Measurements from ENCODE around the gene CTDSP1. TPM values are rescaled to one million over a fixed set of nuclear protein-coding genes. Genes with fewer than 3 reads are reported as not detected.

CTDSP1 gene
- total RNA-seq, 1 donor from 2014 or later, result 41.8 TPM

DNA sequence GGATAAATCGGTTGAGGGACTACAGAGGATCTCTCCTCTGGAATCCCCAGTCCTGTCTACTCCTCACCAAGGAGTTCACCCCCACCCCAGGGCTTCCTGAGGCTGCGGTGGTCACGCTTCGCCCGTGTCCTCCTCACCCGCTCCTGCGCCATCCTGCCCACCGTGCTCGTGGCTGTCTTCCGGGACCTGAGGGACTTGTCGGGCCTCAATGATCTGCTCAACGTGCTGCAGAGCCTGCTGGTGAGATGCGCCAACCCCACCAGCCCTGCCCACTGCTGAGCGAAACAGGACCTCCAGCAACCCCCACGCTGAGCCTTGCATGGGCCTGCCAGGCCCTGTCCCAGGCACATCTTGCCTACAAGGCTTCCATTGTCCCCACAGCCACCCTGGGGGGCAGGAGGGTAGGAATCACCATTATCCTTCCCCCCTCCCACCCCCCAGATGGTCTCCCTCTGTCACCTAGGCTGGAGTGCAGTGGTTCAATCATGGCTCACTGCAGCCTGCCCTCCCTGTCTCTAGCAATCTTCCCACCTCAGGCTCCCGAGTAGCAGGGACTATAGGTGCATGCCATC, 6.7 kb upstream of the CTDSP1 start:
- H3K4me1 Mint-ChIP-seq (ENCODE audit: low read depth, unreplicated experiment), result peaks cover 11% of the 10 kb centered on the region
- Histone ChIP-seq H3K79me2 (ENCODE audit: insufficient read depth, low read length) (no peaks in the 10 kb centered on the region), H3K9ac (ENCODE audit: low read length) (no peak overlapping the region), H3K27ac (ENCODE audit: low read depth, low read length) (no peak overlapping the region), H3K4me1 (ENCODE audit: insufficient read depth, low read length) (peaks cover 16% of the 10 kb centered on the region), H3K27me3 (ENCODE audit: insufficient read depth, low read length) (no peaks in the 10 kb centered on the region), H3K9me3 (ENCODE audit: insufficient read depth, low read depth, low read length) (no peaks in the 10 kb centered on the region), H2AFZ (ENCODE audit: low read depth, low read length) (no peak overlapping the region), H4K20me1 (ENCODE audit: insufficient read depth, low read length) (no peaks in the 10 kb centered on the region), H3K4me3 (ENCODE audit: insufficient read depth, low read depth, low read length) (no peak overlapping the region), H3K4me2 (ENCODE audit: low read length) (no peak overlapping the region), H3K36me3 (ENCODE audit: insufficient read depth, low read length) (no peaks in the 10 kb centered on the region)
- H3K36me3 Mint-ChIP-seq (ENCODE audit: low read depth, unreplicated experiment), result no peaks in the 10 kb centered on the region
- no peak for TF ChIP-seq EZH2 (IDR thresholded peaks at IDR 0.05; ENCODE audit: insufficient read depth, low read length)
- TF ChIP-seq, protein P1, sequence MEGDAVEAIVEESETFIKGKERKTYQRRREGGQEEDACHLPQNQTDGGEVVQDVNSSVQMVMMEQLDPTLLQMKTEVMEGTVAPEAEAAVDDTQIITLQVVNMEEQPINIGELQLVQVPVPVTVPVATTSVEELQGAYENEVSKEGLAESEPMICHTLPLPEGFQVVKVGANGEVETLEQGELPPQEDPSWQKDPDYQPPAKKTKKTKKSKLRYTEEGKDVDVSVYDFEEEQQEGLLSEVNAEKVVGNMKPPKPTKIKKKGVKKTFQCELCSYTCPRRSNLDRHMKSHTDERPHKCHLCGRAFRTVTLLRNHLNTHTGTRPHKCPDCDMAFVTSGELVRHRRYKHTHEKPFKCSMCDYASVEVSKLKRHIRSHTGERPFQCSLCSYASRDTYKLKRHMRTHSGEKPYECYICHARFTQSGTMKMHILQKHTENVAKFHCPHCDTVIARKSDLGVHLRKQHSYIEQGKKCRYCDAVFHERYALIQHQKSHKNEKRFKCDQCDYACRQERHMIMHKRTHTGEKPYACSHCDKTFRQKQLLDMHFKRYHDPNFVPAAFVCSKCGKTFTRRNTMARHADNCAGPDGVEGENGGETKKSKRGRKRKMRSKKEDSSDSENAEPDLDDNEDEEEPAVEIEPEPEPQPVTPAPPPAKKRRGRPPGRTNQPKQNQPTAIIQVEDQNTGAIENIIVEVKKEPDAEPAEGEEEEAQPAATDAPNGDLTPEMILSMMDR (IDR thresholded peaks at IDR 0.05; ENCODE audit: insufficient read depth, low read depth, low read length), result no peak
- no peak overlapping the region for H3K4me3 Mint-ChIP-seq (ENCODE audit: unreplicated experiment)
- no peak for FAIRE-seq
- peaks cover 21% of the 10 kb centered on the region for H3K27me3 Mint-ChIP-seq (ENCODE audit: low read depth, unreplicated experiment)
- no peak overlapping the region for H3K27ac Mint-ChIP-seq (ENCODE audit: unreplicated experiment)
- no peaks in the 10 kb centered on the region for H3K9me3 Mint-ChIP-seq (ENCODE audit: unreplicated experiment)
- DNase-seq (ENCODE audit: low read depth), result no peak

DNA sequence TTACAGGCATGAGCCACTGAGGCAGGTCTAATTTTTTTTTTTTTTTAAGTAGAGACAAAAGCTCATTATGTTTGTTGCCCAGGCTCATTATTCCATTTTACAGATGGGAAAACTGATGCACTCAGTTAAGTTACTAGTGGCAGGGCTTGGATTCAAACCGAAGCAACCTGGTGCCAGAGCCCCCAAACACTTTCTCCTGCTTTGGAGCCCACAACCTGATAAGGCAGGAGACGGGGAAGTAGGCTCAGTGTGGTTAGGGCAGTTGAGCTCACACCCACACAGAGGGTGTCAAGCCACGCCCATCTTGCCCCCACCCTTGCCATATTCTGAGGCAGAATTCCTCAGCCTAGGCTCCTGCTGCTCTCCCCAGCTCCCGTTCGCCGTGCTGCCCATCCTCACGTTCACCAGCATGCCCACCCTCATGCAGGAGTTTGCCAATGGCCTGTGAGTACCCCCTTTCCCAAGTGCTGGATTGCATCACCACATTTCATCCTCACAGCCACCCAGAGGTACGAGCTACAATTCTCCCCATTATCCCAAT, 5.8 kb upstream of the CTDSP1 start:
- no peak for FAIRE-seq

More for the DNA sequence above, 5.8 kb upstream of the CTDSP1 start:
- Histone ChIP-seq H3K27ac (ENCODE audit: low read depth, low read length) (no peak overlapping the region), H3K4me2 (ENCODE audit: low read length) (no peak overlapping the region), H3K36me3 (ENCODE audit: insufficient read depth, low read length) (no peaks in the 10 kb centered on the region), H3K79me2 (ENCODE audit: insufficient read depth, low read length) (no peaks in the 10 kb centered on the region), H3K9ac (ENCODE audit: low read length) (no peak overlapping the region), H3K27me3 (ENCODE audit: insufficient read depth, low read length) (no peaks in the 10 kb centered on the region), H4K20me1 (ENCODE audit: insufficient read depth, low read length) (no peaks in the 10 kb centered on the region), H2AFZ (ENCODE audit: low read depth, low read length) (no peak overlapping the region), H3K4me3 (ENCODE audit: insufficient read depth, low read depth, low read length) (no peak overlapping the region), H3K9me3 (ENCODE audit: insufficient read depth, low read depth, low read length) (no peaks in the 10 kb centered on the region), H3K4me1 (ENCODE audit: insufficient read depth, low read length) (peaks cover 23% of the 10 kb centered on the region)
- Mint-ChIP-seq H3K4me3 (ENCODE audit: unreplicated experiment) (no peak overlapping the region), H3K9me3 (ENCODE audit: unreplicated experiment) (no peaks in the 10 kb centered on the region), H3K27me3 (ENCODE audit: low read depth, unreplicated experiment) (peaks cover 21% of the 10 kb centered on the region), H3K36me3 (ENCODE audit: low read depth, unreplicated experiment) (no peaks in the 10 kb centered on the region), H3K4me1 (ENCODE audit: low read depth, unreplicated experiment) (peaks cover 11% of the 10 kb centered on the region), H3K27ac (ENCODE audit: unreplicated experiment) (no peak overlapping the region)
- TF ChIP-seq, protein P1 (IDR thresholded peaks at IDR 0.05; ENCODE audit: insufficient read depth, low read depth, low read length), result no peak
- TF ChIP-seq EZH2 (IDR thresholded peaks at IDR 0.05; ENCODE audit: insufficient read depth, low read length), result no peak
- DNase-seq (ENCODE audit: low read depth), result no peak

All from astrocyte (in vitro differentiated cells and primary cell).